GM19023 (cell line): Measurements from ENCODE around the gene DHDH.
"Not testable (repeated sequence)": the region's sequence is repeated elsewhere in the genome, so short reads cannot be mapped to it uniquely, and the experiment has no call there.

ENCODE experiments used
- ATAC-seq: cut with Tn5 transposase; IDR thresholded peaks from one replicate; pipeline ENCODE4 v1.9.1; 2021; ENCODE audit warnings: mild to moderate bottlenecking, moderate library complexity; ENCODE audit not compliant: unreplicated experiment

DHDH gene

GRCh38 chr19:48914181-48914580, 19.3 kb upstream of the DHDH start:
- ATAC-seq: no peak

GRCh38 chr19:48915757-48916156, 17.7 kb upstream of the DHDH start:
- ATAC-seq: no peak

DNA sequence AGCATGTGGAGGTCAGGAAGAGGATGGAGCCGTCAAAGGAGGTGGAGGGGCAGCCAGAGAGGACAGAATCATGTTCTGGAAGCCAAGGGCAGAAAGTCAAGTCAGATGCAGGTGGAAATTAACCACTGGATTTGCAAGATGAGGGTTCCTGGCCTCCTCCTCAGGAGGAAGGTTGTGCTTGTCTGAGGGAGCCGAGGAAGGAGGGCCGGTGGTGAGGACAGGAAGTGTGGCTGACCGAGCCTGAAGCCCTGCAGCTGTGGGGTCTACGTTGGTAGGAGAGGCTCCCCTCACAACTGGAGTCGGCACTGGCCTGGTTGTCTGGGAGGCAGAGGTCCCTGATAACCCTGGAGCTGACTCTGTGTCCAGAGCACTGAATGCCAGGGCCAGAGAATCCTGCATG, 15.4 kb upstream of the DHDH start:
- no peak for ATAC-seq

GRCh38 chr19:48918801-48919247, 14.7 kb upstream of the DHDH start:
- ATAC-seq: no peak

DNA sequence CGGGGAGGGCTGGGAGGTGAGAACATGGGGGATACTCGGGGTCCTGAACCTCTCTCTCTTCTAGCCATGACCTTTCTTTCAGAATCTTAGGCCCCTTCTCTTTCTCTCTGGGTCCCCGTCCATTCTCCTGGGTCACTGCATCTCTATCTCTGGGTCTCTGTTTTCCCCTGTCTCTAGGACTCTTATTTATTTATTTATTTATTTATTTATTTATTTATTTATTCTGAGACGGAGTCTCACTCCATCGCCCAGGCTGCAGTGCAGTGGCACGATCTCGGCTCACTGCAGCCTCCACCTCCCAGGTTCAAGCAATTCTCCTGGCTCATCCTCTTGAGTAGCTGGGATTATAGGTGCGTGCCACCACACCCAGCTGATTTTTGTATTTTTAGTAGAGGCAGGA, 14.2 kb upstream of the DHDH start:
- ATAC-seq: not testable (repeated sequence)

DNA sequence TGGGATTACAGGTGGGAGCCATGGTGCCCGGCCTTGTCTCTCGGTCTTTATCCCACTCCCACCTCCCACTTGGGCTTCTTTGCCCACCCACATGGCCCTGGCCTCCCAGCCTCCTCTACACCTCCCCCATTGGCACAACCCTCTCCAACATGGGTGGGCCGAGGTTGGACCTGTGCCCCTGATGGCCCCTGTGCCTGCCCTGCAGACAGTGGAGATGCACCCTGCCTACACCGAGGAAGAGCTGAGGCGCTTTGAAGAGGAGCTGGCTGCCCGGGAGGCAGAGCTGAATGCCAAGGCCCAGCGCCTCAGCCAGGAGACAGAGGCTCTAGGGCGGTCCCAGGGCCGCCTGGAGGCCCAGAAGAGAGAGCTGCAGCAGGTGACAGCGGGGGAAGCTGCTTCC, 12.6 kb upstream of the DHDH start:
- no peak for ATAC-seq

GRCh38 chr19:48921721-48922500, 11.6 kb upstream of the DHDH start:
- ATAC-seq: no peak

GRCh38 chr19:48922548-48923490, 10.7 kb upstream of the DHDH start:
- ATAC-seq: no peak

DNA sequence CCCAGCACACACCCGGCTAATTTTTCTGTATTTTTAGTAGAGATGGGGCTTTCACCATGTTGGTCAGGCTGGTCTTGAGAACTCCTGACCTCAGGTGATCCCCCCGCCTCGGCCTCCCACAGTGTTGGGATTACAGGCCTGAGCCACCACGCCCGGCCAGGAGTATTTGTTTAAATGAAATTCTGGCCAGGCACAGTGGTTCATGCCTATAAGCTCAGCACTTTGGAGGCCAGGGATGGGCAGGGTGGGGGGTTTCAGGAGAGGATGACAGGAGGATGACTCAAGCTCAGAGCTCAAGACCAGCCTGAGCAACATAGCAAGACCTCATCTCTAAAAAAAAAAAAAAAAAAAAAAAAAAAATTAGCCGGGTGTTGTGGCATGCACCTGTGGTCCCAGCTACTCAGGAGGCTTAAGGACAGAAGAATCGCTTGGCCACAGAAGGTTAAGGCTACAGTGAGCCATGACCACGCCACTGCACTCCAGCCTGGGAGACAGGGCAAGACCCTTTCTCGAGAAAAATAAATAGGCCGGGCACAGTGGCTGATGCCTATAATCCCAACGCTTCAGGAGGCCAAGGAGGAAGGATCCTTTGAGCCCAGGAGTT, 8.2 kb upstream of the DHDH start:
- no peak for ATAC-seq

- not testable (repeated sequence) for ATAC-seq
Measured at GRCh38 chr19:48925890-48926289, 7.6 kb upstream of the DHDH start.

DNA sequence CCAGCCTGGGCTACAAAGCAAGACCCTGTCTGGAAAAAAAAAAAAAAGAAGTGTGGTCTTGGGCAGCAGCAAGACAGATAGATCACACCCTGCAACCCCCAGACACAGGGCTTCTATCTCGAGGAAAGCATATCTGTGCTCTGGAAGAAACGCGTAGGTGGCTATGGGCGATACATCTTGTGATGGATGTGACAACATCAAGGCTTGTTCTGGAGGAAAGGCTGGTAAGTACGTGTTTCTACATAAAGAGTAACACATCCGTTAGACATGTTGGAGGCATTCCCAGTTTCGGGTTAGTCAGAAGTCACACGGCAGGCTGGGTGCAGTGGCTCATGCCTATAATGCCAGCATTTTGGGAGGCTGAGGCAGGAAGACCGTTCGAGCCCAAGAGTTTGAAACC, 6.6 kb upstream of the DHDH start:
- ATAC-seq: no peak

GRCh38 chr19:48927692-48928091, 5.8 kb upstream of the DHDH start:
- not testable (repeated sequence) for ATAC-seq

- ATAC-seq: no peak
Measured at GRCh38 chr19:48928164-48929025, 5.1 kb upstream of the DHDH start.

DNA sequence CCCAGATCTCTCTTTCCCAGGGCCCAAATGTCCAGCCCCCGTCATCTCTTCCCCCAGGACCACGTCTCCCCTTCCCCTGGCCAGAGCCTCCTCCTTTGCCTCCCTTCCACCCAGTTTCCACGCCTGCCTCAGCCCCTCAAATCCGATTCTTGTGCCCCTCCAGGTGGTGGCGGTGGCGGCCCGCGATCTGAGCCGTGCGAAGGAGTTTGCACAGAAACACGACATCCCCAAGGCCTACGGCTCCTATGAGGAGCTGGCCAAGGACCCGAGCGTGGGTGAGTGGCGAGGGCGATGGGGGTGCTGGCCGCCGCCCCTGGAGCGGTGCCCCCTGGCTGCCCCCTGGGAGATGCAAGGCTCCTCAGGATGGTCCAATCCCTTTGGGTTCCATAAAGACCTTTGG, 1.3 kb downstream of the DHDH start:
- no peak for ATAC-seq

- no peak for ATAC-seq
Measured at GRCh38 chr19:48935864-48936263, 2.4 kb downstream of the DHDH start.

DNA sequence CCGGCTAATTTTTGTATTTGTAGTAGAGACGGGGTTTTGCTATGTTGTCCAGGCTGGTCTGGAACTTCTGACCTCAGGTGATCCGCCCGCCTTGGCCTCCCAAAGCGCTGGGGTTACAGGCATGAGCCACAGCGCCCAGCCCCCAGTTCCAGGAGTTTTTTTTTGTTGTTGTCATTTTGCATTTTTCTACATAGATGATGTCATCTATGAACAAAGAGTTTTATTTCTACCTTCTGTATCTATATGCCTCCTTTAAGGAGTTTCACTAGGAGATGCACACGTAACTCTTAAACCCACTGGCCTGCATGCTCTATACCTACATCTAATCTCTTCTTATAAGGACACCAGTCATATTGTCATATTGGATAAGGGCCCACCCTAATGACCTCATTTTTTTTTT, 4.8 kb downstream of the DHDH start:
- ATAC-seq: no peak

GRCh38 chr19:48940902-48941301, 7.4 kb downstream of the DHDH start:
- no peak for ATAC-seq

- ATAC-seq: no peak
Measured at GRCh38 chr19:48943081-48943480, 9.6 kb downstream of the DHDH start.

- no peak for ATAC-seq
Measured at GRCh38 chr19:48945415-48945814, 11.9 kb downstream of the DHDH start.

DNA sequence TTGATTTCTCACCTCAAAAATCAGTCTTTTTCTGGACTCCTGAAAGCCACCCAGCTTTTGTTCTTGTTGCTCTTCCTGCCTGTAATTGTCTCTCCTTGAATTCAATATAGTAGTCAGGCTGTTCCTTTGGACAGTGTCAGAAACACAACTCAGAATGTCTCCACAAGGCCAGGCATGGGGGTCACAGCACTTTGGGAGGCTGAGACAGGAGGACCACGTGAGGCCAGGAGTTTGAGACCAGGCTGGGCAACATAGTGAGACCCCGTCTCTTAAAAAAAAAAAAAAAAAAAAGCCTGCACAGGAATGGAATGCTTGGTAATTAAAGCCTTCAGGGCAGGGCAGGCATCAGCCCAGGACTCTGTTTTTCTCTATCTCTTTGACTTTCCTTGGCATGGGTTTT, 12.3 kb downstream of the DHDH start:
- ATAC-seq: no peak
